Tibial artery (tissue), 4 donors: Measurements from ENCODE around the gene OR11H1.
"Not testable (repeated sequence)": the region's sequence is repeated elsewhere in the genome, so short reads cannot be mapped to it uniquely, and the experiment has no call there.

Experiments used
- DNase-seq, 2 donors: peaks; one replicate each; pipeline ENCODE4 v3.0.0-alpha.2; 2019
- H3K27ac ChIP-seq, 2 donors: fragments of 200-600 bp; sonication (generic) in 1 of 2; 1 replicate in 1 of 2; 2 replicates in 1 of 2; pipeline ENCODE4 v1.5.1; 2018 to 2019; ENCODE audit warnings: mild to moderate bottlenecking in 1 of 2
- H3K27me3 ChIP-seq, 2 donors: fragments of 200-600 bp; sonication (generic) in 1 of 2; one replicate each; pipeline versions ENCODE4 v1.5.1 to v1.6.0; 2016 to 2019
- H3K36me3 ChIP-seq, 3 donors: fragments of 200-600 bp; sonication (generic) in 2 of 3; one replicate each; pipeline ENCODE4 v1.5.1; 2016 to 2019; ENCODE audit warnings: mild to moderate bottlenecking in 2 of 3
- H3K4me1 ChIP-seq, 4 donors: fragments of 200-600 bp; sonication (generic) in 2 of 4; 1 replicate in 3 of 4; 2 replicates in 1 of 4; pipeline ENCODE4 v1.5.1; 2016 to 2019
- H3K4me3 ChIP-seq, 2 donors: fragments of 200-600 bp; sonication (generic) in 1 of 2; 1 replicate in 1 of 2; 2 replicates in 1 of 2; pipeline ENCODE4 v1.5.1; 2018 to 2019; ENCODE audit warnings: mild to moderate bottlenecking in 2 of 2
- H3K9me3 ChIP-seq, 3 donors: fragments of 200-600 bp; sonication (generic) in 1 of 3; one replicate each; pipeline ENCODE4 v1.5.1; 2016 to 2019
- intact Hi-C: fragments of 100-400 bp; cut with DNase I; formaldehyde crosslinking; loops from one replicate; pipeline ENCODE4 v1.15.0; 2023; ENCODE audit warnings: low total_unique reads

Gene OR11H1, protein sequence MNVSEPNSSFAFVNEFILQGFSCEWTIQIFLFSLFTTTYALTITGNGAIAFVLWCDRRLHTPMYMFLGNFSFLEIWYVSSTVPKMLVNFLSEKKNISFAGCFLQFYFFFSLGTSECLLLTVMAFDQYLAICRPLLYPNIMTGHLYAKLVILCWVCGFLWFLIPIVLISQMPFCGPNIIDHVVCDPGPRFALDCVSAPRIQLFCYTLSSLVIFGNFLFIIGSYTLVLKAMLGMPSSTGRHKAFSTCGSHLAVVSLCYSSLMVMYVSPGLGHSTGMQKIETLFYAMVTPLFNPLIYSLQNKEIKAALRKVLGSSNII

DNA sequence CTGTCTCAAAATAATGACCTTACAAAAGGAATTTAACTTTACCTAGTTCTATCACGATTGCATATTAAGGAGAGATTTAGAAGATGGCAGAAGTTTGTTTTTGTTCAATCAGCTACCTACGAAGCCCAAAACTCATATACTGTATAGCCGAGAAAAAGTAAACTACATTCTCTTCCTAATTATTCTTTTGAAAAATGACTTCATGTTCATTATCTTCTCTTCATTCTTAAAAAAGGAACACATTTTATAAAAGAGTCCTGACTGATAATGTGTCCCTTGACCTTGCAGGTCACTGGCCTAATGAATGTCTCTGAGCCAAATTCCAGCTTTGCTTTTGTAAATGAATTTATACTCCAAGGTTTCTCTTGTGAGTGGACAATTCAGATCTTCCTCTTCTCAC lies at the start of gene OR11H1:
Gene OR11H1 (plus strand): TSS at position 301 of the 400 bp plus-strand sequence. CDS start 0 bp downstream, at position 301.
- H3K27ac ChIP-seq, H3K4me1 ChIP-seq, H3K27me3 ChIP-seq, DNase-seq, H3K4me3 ChIP-seq, intact Hi-C loops, H3K9me3 ChIP-seq, H3K36me3 ChIP-seq: not testable (repeated sequence)

DNA sequence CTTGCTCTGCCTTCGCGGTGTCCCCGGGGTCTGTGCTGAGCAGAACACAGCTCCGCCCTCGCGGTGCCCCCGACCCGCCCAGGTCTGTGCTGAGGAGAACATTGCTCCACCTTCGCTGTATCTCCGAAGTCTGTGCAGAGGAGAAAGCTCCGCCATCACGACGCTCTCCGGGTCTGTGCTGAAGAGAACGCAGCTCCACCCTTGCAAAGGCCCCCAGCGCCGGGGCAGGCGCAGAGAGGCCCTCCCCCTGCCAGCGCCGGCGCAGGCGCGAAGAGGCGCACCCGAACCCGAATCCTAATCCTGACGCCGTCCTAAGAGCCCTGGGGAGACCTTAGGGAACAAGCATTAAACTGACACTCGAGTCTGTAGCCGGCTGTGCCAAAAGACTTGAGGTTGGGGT lies 18.0 kb upstream of the OR11H1 start:
- DNase-seq, H3K4me1 ChIP-seq, H3K9me3 ChIP-seq, intact Hi-C loops, H3K27ac ChIP-seq, H3K27me3 ChIP-seq, H3K36me3 ChIP-seq, H3K4me3 ChIP-seq: not testable (repeated sequence)

DNA sequence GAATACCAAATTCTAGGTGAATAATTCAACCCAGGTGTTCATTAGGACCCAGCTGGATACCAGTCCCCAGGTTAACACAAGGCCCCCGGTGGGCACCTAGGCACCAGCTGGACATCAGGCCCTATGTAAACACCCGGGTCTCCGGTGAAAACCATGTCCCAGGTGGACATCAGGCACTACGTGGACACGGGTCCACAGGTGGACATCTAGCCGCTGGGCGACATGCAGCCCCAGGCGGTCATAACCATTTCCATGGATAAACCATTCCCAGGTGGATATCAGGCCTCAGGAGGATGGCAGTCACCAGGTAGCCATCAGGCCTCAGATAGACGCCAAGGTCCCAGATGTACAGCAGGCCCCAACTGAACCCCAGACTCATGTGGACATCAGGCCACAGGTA lies 12.1 kb upstream of the OR11H1 start:
- H3K36me3 ChIP-seq, H3K27ac ChIP-seq, intact Hi-C loops, H3K4me1 ChIP-seq, H3K4me3 ChIP-seq, H3K9me3 ChIP-seq, H3K27me3 ChIP-seq, DNase-seq: not testable (repeated sequence)

DNA sequence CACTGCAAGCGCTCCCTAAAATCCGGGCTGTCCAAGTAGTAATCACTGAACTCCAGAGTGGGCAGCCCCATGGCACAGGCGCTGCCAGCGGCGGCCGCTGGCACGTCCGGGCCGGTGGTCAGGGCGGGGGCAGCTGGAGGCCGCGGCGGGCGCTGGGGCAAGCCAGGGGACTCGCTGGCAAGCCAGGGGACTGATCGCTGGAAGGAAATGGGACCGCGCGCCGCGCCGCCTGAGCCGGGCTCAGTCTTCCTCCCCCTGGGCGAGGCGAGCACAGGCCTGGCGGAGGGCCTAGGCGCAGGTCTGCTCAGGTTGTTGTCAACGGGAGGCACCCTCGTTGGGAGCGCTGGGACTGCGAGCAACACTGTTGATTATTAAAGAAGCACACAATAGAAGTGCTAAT lies 25.8 kb downstream of the OR11H1 start:
- H3K9me3 ChIP-seq, H3K4me3 ChIP-seq, H3K27me3 ChIP-seq, intact Hi-C loops, H3K4me1 ChIP-seq, H3K27ac ChIP-seq, DNase-seq, H3K36me3 ChIP-seq: not testable (repeated sequence)

DNA sequence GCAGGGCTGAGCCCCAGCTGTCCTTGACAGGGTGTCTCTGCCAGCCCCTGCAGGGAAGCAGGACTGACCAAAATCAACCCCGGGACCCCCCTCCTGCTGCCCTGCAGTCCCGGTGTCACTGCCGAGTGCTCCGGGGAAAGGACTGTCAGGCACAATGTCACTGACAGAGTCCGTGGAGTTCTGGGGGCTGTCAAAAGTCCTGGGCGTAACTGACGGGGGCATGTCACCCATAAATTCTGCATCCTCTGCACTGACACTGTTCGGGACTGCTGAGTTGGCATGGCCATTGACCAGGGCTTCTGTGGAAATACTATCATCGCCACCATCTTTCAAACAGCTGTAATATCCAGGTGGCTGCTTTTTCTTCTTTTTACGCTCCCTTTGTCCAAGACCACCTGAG lies 35.5 kb downstream of the OR11H1 start:
- DNase-seq, H3K27ac ChIP-seq, H3K4me3 ChIP-seq, H3K4me1 ChIP-seq, intact Hi-C loops, H3K27me3 ChIP-seq, H3K36me3 ChIP-seq, H3K9me3 ChIP-seq: not testable (repeated sequence)

DNA sequence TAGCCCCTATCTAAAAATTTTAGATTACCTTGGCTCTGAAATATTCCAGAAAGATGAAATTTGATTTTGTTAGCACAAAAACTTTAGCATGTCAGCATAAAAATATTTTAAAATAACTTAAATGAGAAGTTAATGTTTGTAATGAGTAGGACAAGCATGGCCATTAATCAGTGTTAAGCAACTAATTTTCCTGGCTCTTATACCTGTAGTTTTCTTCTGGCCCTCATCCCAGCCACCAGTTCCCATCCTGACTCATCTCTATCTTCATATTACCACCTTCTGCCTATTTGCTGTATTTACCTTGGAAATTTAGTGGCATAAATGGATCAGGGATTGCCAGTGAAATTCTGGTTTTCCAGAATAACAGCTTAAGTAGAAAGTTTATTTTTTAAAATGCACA lies 37.1 kb downstream of the OR11H1 start:
- DNase-seq, H3K27ac ChIP-seq, H3K27me3 ChIP-seq, H3K4me1 ChIP-seq, H3K9me3 ChIP-seq, intact Hi-C loops, H3K4me3 ChIP-seq, H3K36me3 ChIP-seq: not testable (repeated sequence)
